HepG2 (cell line): ENCODE results near the gene SPN. TPM values are rescaled to one million over a fixed set of nuclear protein-coding genes. Genes with fewer than 3 reads are reported as not detected.

Source experiments
- ATAC-seq: fragments of 200-7000 bp; cut with Tn5 transposase; 3 replicates; pipeline ENCODE4 v1.9.1; 2020; ENCODE audit warnings: mild to moderate bottlenecking, moderate library complexity
- BruUV-seq: library from RNA; stranded (reverse); fragments of 400-500 nt; replicated peaks from 2 replicates; lab custom pipeline; 2021; lab: Mats Ljungman, UMichigan
- CTCF ChIA-PET: fragments of 300-600 bp; formaldehyde crosslinking; extraction: SDS; loops from one replicate; lab custom pipeline; 2021; ENCODE audit warnings: low total read pairs, inconsistent platforms, low intra/inter-chr PET ratio; lab: Yijun Ruan, JAX
- POLR2A ChIA-PET: fragments of 350-600 bp; sonication (Branson Sonifier 250); formaldehyde crosslinking; loops from one replicate; lab custom pipeline; 2020; ENCODE audit warnings: antibody characterized with exemption, inconsistent platforms; lab: Yijun Ruan, JAX
- DNase-seq: peaks from one replicate; pipeline ENCODE4 v3.0.0-alpha.2; 2015; ENCODE audit warnings: low spot score
- FAIRE-seq: peaks from 3 replicates; lab custom pipeline; 2011; peaks lifted over from hg19 to GRCh38; lab: Jason Lieb, UNC
- H2AFZ ChIP-seq: one replicate; pipeline ENCODE4 v1.6.1; 2011; ENCODE audit warnings: low read length, inconsistent platforms
- H3K27ac ChIP-seq: fragments of 300-600 bp; 3 replicates; pipeline ENCODE4 v1.8.0; 2011; ENCODE audit warnings: mixed run types, mild to moderate bottlenecking, mixed read lengths, low read length, inconsistent platforms; ENCODE audit not compliant: insufficient read depth; ENCODE audit errors: extremely low read length
- H3K27me3 ChIP-seq, 2 experiments: fragments of 200-600 bp in 1 of 2; 2 replicates in 1 of 2; 3 replicates in 1 of 2; pipeline versions ENCODE4 v1.6.0 to v1.8.0; 2011; ENCODE audit warnings: low read length in 2 of 2, mild to moderate bottlenecking in 2 of 2, moderate library complexity in 2 of 2, inconsistent platforms in 1 of 2; ENCODE audit not compliant: insufficient read depth in 2 of 2, control insufficient read depth in 1 of 2
- H3K36me3 ChIP-seq, 2 experiments: fragments of 200-600 bp in 1 of 2; replicated peaks in 1 of 2; 2 replicates in 1 of 2; 3 replicates in 1 of 2; pipeline versions ENCODE4 v1.5.1 to v1.8.0; 2011; ENCODE audit warnings: low read length in 2 of 2, inconsistent platforms in 1 of 2; ENCODE audit not compliant: insufficient read depth in 2 of 2, control insufficient read depth in 1 of 2
- H3K4me1 ChIP-seq: 2 replicates; pipeline ENCODE4 v1.5.1; 2012; ENCODE audit warnings: low read length, inconsistent platforms; ENCODE audit not compliant: insufficient read depth
- H3K4me2 ChIP-seq: 2 replicates; pipeline ENCODE4 v1.6.0; 2011; ENCODE audit warnings: low read depth, low read length, inconsistent platforms
- H3K4me3 ChIP-seq, 3 experiments: fragments of 200-600 bp in 1 of 3; sonication (generic), shearing (Covaris generic) in 1 of 3; replicated peaks in 1 of 3; 2 replicates each; pipeline ENCODE4 v1.5.1; 2011 to 2016; ENCODE audit warnings: low read length in 3 of 3, inconsistent platforms in 2 of 3, low read depth in 2 of 3, mild to moderate bottlenecking in 2 of 3, control low read depth in 1 of 3, mixed read lengths in 1 of 3; ENCODE audit not compliant: insufficient read depth in 1 of 3
- H3K79me2 ChIP-seq: one replicate; pipeline ENCODE4 v1.6.1; 2011; ENCODE audit warnings: low read length, inconsistent platforms; ENCODE audit not compliant: insufficient read depth
- H3K9ac ChIP-seq: 2 replicates; pipeline ENCODE4 v1.6.0; 2011; ENCODE audit warnings: mild to moderate bottlenecking, low read depth, low read length, inconsistent platforms; ENCODE audit not compliant: insufficient read depth
- H3K9me3 ChIP-seq: 2 replicates; pipeline ENCODE4 v1.5.1; 2012; ENCODE audit warnings: mild to moderate bottlenecking, low read length
- H4K20me1 ChIP-seq: 2 replicates; pipeline ENCODE4 v1.6.0; 2011; ENCODE audit warnings: inconsistent platforms, mild to moderate bottlenecking, low read length, moderate library complexity; ENCODE audit not compliant: insufficient read depth
- ATRX ChIP-seq: sonication (generic); formaldehyde crosslinking; IDR thresholded peaks from 2 replicates; pipeline ENCODE4 v1.4.0; 2020; ENCODE audit warnings: missing genetic modification reagents, borderline replicate concordance
- CEBPG ChIP-seq: IDR thresholded peaks from 2 replicates; pipeline ENCODE4 v1.6.1; 2016
- DPF2 ChIP-seq: sonication (generic); formaldehyde crosslinking; IDR thresholded peaks from 2 replicates; pipeline ENCODE4 v1.4.0; 2020; ENCODE audit warnings: mild to moderate bottlenecking, low read depth, missing genetic modification reagents, borderline replicate concordance
- GATAD1 ChIP-seq: IDR thresholded peaks from 2 replicates; pipeline ENCODE4 v1.6.1; 2016; ENCODE audit warnings: missing genetic modification reagents, missing compliant biosample characterization
- IKZF1 ChIP-seq: fragments of 450-650 bp; IDR thresholded peaks from 2 replicates; pipeline ENCODE4 v1.7.1; 2016
- MED13 ChIP-seq: sonication (generic); formaldehyde crosslinking; IDR thresholded peaks from 2 replicates; pipeline ENCODE4 v1.5.0; 2020; ENCODE audit warnings: missing genetic modification reagents
- RELA ChIP-seq: sonication (generic); formaldehyde crosslinking; IDR thresholded peaks from 2 replicates; pipeline ENCODE4 v1.4.0; 2020; ENCODE audit warnings: missing genetic modification reagents
- SCMH1 ChIP-seq: sonication (generic); formaldehyde crosslinking; IDR thresholded peaks from 2 replicates; pipeline ENCODE4 v1.9.0; 2021; ENCODE audit warnings: missing genetic modification reagents, mild to moderate bottlenecking, borderline replicate concordance
- ZBTB7A ChIP-seq: sonication (generic); formaldehyde crosslinking; IDR thresholded peaks from 2 replicates; pipeline ENCODE4 v1.8.0; 2022; ENCODE audit warnings: mild to moderate bottlenecking, missing genetic modification reagents
- ZNF460 ChIP-seq: sonication (generic); formaldehyde crosslinking; IDR thresholded peaks from 2 replicates; pipeline ENCODE4 v1.5.1; 2020; ENCODE audit warnings: missing genetic modification reagents, mild to moderate bottlenecking, borderline replicate concordance
- ZNF567 ChIP-seq: sonication (generic); formaldehyde crosslinking; IDR thresholded peaks from 2 replicates; pipeline ENCODE4 v1.8.1; 2023; ENCODE audit warnings: mild to moderate bottlenecking, missing genetic modification reagents, borderline replicate concordance
- WGBS: methylation state at CpG from one replicate; pipeline ENCODE4 v1.1.6; 2017; ENCODE audit warnings: low lambda C conversion rate; 5-methylcytosine and 5-hydroxymethylcytosine counted together
- in situ Hi-C: cut with HindIII; loops from 2 replicates; pipeline ENCODE4 v1.10.0; 2017; ENCODE audit warnings: low pct_unique_long_range_greater_than_20kb; ENCODE audit not compliant: extremely low pct_ligation_motif_present
- intact Hi-C: fragments of 100-400 bp; cut with micrococcal nuclease; formaldehyde crosslinking; loops from one replicate; pipeline ENCODE4 v1.10.0; 2022; ENCODE audit not compliant: unreplicated experiment
- polyA plus RNA-seq, 8 experiments: library from polyadenylated mRNA; depleted of rRNA in 3 of 8; stranded (reverse) in 7 of 8; unstranded in 1 of 8; fragments of >200 nt; fragmentation: Illumina TruSeq in 4 of 8; extraction: Trizol in 4 of 8; gene quantifications; 2 replicates each; pipeline versions ENCODE4 v1.2.1 to v1.2.3, GENCODE V29; 2011 to 2016; ENCODE audit warnings: low read depth in 4 of 8, missing spikeins in 1 of 8, mixed read lengths in 1 of 8; ENCODE audit not compliant: insufficient read depth in 1 of 8
- total RNA-seq, 5 experiments: library from RNA; depleted of rRNA; stranded (reverse); fragments of >200 nt; fragmentation: Illumina TruSeq; extraction: Trizol; gene quantifications; 2 replicates each; pipeline ENCODE4 v1.2.3, GENCODE V29; 2016; ENCODE audit warnings: low read depth in 1 of 5
- TF ChIP-seq, protein P1 (sequence below): sonication (generic); formaldehyde crosslinking; IDR thresholded peaks from 2 replicates; pipeline ENCODE4 v1.5.0; 2020; ENCODE audit warnings: mild to moderate bottlenecking, missing genetic modification reagents, borderline replicate concordance
- TF ChIP-seq, protein P2 (sequence below): IDR thresholded peaks from 2 replicates; pipeline ENCODE4 v1.6.1; 2016; ENCODE audit warnings: mild to moderate bottlenecking
- TF ChIP-seq, protein P3 (sequence below): sonication (generic); formaldehyde crosslinking; IDR thresholded peaks from 2 replicates; pipeline ENCODE4 v1.5.0; 2020; ENCODE audit warnings: missing genetic modification reagents
- TF ChIP-seq, protein P4 (sequence below), 2 experiments: sonication (generic) in 1 of 2; formaldehyde crosslinking in 1 of 2; IDR thresholded peaks; 2 replicates each; pipeline versions ENCODE4 v1.4.0 to v1.6.1; 2016 to 2020; ENCODE audit warnings: borderline replicate concordance in 1 of 2, low read depth in 1 of 2, mild to moderate bottlenecking in 1 of 2, missing genetic modification reagents in 1 of 2

Gene SPN
- total and polyA plus RNA-seq, 2 of the 13 experiments (the other 11 are each of a cell fraction or from before 2014, with no cell fraction given): 0.22 to 1.6 TPM

DNA sequence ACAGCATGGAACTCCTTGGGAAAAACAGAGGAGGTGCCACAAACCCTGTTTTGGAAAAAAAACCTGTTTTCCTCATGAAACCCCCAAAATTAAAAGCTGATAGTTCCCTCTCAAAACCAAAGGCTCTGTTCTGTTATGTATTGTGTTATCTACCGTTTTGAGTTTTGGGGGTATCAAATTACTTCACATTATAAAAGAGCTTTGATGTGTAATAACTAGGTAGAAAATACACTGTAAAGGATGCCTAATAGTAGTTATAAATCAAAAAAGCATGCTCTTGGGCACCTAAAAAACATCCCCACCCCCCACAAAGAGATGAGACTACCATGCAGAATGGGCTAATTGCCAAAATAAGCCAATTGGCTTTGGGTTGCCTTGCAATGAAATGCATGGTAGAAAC lies 51.9 kb downstream of the SPN start:
- ChIA-PET POLR2A (interaction anchor here (1.0 kb wide), 1 partner anchor 36 kb away, joined by 5 read pairs; the partner anchor contains the start of gene QPRT), CTCF (no interaction called here)
- TF ChIP-seq, protein P1, sequence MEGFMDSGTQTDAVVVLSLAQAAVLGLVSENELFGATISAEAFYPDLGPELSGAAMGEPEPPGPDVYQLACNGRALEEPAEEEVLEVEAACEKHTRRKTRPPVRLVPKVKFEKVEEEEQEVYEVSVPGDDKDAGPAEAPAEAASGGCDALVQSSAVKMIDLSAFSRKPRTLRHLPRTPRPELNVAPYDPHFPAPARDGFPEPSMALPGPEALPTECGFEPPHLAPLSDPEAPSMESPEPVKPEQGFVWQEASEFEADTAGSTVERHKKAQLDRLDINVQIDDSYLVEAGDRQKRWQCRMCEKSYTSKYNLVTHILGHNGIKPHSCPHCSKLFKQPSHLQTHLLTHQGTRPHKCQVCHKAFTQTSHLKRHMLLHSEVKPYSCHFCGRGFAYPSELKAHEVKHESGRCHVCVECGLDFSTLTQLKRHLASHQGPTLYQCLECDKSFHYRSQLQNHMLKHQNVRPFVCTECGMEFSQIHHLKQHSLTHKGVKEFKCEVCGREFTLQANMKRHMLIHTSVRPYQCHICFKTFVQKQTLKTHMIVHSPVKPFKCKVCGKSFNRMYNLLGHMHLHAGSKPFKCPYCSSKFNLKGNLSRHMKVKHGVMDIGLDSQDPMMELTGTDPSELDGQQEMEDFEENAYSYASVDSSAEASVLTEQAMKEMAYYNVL (CRISPR knock-in tag): no peak
- no peak for TF ChIP-seq DPF2
- no peak for TF ChIP-seq IKZF1
- TF ChIP-seq ZNF460 (CRISPR knock-in tag): no peak
- TF ChIP-seq ATRX: no peak
- TF ChIP-seq SCMH1 (CRISPR knock-in tag): no peak
- no peak for TF ChIP-seq ZBTB7A (CRISPR knock-in tag)
- TF ChIP-seq GATAD1 (CRISPR knock-in tag): no peak
- TF ChIP-seq, protein P2, sequence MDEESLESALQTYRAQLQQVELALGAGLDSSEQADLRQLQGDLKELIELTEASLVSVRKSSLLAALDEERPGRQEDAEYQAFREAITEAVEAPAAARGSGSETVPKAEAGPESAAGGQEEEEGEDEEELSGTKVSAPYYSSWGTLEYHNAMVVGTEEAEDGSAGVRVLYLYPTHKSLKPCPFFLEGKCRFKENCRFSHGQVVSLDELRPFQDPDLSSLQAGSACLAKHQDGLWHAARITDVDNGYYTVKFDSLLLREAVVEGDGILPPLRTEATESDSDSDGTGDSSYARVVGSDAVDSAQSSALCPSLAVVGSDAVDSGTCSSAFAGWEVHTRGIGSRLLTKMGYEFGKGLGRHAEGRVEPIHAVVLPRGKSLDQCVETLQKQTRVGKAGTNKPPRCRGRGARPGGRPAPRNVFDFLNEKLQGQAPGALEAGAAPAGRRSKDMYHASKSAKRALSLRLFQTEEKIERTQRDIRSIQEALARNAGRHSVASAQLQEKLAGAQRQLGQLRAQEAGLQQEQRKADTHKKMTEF: no peak
- no peak for TF ChIP-seq ZNF567
- no peak for TF ChIP-seq MED13 (CRISPR knock-in tag)
- TF ChIP-seq, protein P3, sequence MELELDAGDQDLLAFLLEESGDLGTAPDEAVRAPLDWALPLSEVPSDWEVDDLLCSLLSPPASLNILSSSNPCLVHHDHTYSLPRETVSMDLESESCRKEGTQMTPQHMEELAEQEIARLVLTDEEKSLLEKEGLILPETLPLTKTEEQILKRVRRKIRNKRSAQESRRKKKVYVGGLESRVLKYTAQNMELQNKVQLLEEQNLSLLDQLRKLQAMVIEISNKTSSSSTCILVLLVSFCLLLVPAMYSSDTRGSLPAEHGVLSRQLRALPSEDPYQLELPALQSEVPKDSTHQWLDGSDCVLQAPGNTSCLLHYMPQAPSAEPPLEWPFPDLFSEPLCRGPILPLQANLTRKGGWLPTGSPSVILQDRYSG (CRISPR knock-in tag): no peak
- no peak for TF ChIP-seq RELA
- TF ChIP-seq, protein P4, sequence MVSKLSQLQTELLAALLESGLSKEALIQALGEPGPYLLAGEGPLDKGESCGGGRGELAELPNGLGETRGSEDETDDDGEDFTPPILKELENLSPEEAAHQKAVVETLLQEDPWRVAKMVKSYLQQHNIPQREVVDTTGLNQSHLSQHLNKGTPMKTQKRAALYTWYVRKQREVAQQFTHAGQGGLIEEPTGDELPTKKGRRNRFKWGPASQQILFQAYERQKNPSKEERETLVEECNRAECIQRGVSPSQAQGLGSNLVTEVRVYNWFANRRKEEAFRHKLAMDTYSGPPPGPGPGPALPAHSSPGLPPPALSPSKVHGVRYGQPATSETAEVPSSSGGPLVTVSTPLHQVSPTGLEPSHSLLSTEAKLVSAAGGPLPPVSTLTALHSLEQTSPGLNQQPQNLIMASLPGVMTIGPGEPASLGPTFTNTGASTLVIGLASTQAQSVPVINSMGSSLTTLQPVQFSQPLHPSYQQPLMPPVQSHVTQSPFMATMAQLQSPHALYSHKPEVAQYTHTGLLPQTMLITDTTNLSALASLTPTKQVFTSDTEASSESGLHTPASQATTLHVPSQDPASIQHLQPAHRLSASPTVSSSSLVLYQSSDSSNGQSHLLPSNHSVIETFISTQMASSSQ (IDR thresholded peaks at IDR 0.05; ENCODE audit: low read depth): no peak
- TF ChIP-seq, protein P4 (CRISPR knock-in tag; IDR thresholded peaks at IDR 0.05; ENCODE audit: borderline replicate concordance): no peak
- TF ChIP-seq CEBPG (CRISPR knock-in tag): no peak

More for the DNA sequence above, 51.9 kb downstream of the SPN start:
- Histone ChIP-seq H3K79me2 (no peaks in the 10 kb centered on the region), H3K4me2 (no peak overlapping the region), H3K9ac (no peak overlapping the region), H3K4me3 (no peak overlapping the region), H4K20me1 (no peaks in the 10 kb centered on the region), H3K36me3 (no peaks in the 10 kb centered on the region), H3K9me3 (no peaks in the 10 kb centered on the region), H3K27ac (no peak overlapping the region), H2AFZ (no peak overlapping the region), H3K4me1 (peaks cover 39% of the 10 kb centered on the region), H3K27me3 (no peaks in the 10 kb centered on the region; a peak in 1 of 5 replicates)
- no TSS peak for BruUV-seq
- no peak for ATAC-seq
- DNase-seq: no peak
- FAIRE-seq: no peak
- WGBS: 0% methylated on average over 1 of the region's 1 CpG
- in situ Hi-C loops: no loop called here
- intact Hi-C loops: no loop called here
